ENCODE measurements around the gene CRLF2.
"Not testable (repeated sequence)": the region's sequence is repeated elsewhere in the genome, so short reads cannot be mapped to it uniquely, and the experiment has no call there.

The CRLF2 gene

DNA sequence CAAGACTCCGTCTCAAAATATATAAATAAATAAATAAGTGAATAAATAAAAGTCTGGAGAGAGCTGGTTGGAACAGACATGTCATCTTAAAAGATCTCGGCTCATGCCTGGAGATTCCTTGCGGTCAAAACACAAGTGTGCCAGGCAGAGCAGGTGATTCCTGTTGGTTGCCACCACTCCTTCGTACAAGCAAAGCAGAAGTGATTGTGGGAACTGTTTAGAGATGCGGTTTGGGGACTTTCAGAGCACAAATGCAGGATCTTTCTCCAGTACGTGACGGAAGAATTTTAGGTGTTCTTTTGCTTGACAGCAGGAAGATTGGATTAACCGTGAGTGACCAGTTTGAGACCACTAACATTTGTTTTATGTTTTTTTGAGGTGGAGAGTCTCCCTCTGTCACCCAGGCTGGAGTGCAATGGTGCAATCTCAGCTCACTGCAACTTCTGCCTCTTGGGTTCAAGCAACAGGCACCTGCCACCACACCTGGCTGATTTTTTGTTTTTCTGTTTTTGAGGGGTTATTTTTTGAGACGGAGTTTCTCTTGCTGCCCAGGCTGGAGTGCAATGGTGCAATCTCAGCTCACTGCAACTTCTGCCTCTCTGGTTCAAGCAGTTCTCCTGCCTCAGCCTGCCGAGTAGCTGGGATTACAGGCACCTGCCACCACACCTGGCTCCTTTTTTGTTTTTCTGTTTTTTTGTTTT is 2.8 kb upstream of the CRLF2 start:
- DNase-seq, result no peak

DNA sequence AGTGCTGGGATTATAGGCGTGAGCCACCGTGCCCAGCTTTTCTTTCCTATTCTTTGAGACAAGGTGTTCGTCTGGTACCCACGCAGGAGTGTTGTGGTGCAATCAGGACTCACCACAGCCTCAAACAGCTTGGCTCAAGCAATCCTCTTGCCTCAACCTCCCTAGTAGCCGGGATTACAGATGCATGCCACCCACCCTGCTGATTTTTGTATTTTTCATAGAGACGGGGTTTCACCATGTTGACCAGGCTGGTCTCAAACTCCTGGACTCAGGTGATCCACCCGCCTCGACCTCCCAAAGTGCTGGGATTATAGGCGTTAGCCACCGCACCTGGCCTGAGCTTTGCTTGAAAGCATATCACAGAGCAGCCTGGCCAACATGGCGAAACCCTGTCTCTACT is 1.5 kb upstream of the CRLF2 start:
- no peak for DNase-seq

GRCh38 chrX:1210844-1211243 is 1.6 kb downstream of the CRLF2 start:
- no peak for DNase-seq

GRCh38 chrX:1207496-1208025 is 4.9 kb downstream of the CRLF2 start:
- DNase-seq, result no peak

DNA sequence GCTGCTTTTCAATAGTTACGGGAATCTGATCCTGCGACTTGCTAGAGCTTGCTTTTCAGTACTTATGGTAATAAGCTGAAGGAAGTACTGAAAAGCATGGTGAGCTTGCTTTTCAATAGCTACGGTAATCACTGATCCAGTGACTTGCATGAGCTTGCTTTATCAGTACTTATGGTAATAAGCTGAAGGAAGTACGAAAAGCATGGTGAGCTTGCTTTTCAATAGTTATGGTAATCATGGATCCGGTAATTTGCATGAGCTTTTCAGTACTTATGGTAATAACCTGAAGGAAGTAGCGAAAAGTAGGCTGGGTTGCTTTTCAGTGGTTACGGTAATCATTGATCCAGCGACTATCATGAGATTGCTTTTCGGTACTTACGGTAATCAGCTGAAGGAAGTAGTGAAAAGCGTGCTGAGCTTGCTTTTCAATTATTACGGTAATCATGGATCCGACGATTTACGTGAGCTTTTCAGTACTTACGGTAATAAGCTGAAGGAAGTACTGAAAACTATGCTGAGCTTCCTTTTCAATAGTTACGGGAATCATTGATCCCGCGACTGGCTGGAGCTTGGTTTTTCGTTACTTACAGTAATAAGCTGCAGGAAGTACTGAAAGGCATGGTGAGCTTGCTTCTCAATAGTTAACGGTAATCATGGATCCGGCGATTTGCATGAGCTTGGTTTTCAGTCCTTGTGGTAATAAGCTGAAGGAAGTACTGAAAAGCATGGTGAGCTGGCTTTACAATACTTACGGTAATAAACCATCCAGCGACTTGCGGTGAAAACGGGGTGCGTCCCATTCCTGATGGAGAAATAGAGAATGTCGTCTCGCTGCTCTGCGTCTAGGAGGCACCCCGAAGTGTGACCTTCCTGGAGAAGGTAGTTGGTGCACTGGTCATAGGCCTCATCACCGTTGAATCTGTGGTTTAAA is 6.5 kb downstream of the CRLF2 start:
- DNase-seq, result no peak

DNA sequence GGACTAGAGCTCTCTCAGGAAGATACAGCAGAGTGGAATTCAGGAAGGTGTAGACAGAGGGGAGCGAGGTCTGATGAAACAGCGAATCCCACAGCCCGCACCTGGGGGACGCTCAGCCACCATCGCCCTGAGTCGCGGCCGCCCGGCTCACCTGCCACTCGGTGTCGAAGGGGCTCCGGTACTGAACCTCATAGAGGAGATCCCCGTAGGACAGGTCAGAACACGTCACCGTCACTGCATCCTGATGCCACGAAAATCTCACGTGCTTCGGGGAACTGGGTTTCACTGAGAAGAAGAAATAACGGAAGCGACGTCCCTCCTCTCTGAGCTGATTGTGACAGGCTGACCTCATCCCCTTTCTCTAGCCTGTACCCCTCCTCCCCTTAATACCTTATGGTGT is 10.2 kb downstream of the CRLF2 start:
- DNase-seq, result no peak

DNA sequence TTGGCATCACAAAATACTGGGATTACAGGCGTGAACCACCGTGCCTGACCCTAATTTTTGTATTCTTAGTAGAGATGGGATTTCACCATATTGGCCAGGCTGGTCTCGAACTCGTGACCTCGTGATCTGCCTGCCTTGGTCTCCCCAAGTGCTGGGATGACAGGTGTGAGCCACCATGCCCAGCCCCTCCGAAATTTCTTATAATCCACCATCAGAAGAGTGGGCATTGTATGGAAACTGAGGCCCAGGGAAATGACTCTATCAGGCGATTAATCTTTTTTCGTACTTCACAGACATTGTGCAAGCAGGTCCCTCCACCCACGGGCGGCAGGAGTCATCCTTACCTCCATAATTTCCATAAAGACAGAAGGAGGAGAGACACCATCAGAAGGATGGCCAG is 16.0 kb downstream of the CRLF2 start:
- DNase-seq, result no peak

DNA sequence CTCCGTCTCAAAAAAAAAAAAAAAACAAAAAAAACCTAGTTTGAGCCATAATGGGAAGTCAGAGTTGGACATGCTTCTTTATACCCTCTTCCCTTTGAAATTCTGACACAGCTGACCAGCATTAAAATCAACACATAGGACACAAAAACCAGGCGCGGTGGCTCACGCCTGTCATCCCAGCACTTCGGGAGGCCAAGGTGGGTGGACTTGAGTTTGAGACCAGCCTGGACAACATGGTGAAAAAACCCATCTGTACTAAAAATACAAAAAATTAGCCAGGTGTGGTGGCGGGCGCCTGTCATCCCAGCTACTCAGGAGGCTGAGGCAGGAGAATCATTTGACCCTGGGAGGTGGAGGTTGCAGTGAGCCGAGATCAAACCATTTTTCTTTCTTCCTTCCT is 20.3 kb downstream of the CRLF2 start:
- DNase-seq, result not testable (repeated sequence)

DNA sequence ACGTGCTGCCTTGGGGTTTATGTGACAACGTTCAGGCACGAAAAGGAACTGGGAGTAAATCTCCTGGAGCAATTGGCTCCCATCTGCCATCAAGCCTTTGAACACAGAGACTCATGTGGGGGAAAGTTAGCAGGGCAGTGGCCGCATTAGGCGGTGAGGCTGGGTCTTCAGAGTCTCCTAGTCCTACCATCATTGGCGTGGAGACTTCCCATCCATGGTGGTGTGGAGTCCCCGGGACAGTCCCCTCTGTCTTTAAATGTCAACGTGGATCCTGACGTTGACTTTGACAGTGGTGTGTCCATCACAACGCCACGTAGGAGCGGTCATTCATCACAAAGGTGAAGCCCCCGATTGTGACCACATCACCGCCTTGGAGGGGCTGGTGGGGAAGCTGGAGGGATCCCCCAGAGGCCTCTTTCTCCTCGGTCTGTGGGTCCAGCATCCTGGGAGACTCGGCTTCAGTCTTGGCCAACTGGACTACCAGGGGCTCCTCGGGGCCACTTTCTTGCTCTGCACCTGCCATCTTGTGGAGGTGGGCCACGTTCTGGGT is 21.8 kb downstream of the CRLF2 start:
- DNase-seq, result no peak

DNA sequence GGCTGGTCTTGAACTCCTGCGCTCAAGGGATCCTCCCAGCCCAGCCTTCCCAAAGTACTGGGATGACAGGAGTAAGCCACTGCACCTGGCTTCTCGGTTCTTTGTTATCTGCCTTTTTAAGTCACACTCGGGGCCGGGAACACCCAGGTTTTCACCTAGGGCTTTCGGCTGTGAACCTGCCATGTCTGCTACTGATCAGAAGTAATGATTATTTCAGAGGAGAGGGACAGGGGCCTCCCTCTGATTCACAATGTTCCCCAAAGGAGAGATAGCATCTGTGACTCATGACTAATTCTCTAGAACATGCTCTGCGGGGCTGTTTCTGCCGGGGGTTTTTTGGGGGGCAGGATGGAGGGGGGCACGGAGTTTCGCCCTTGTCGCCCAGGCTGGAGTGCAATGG is 26.9 kb downstream of the CRLF2 start:
- no peak for DNase-seq

DNA sequence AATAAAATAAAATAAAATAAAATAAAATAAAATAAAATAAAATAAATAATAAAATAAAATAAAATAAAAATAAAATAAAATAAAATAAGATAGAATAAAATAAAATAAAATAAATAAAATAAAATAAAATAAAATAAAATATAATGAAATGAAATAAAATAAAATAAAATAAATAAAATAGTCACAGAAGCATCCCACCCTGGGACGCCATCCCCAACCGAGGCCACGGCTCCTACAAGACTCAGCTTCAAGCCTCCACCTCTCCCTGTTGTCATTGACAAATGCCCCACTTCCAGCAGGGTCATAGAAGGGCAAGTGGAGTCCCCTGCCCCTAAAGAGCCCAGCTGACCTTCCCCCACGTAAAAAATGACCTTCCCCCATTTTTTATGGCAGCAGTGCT is 30.2 kb downstream of the CRLF2 start:
- no peak for DNase-seq

GRCh38 chrX:1181661-1182060 is 30.8 kb downstream of the CRLF2 start:
- not testable (repeated sequence) for DNase-seq

GRCh38 chrX:1181170-1181569 is 31.3 kb downstream of the CRLF2 start:
- DNase-seq, result no peak

DNA sequence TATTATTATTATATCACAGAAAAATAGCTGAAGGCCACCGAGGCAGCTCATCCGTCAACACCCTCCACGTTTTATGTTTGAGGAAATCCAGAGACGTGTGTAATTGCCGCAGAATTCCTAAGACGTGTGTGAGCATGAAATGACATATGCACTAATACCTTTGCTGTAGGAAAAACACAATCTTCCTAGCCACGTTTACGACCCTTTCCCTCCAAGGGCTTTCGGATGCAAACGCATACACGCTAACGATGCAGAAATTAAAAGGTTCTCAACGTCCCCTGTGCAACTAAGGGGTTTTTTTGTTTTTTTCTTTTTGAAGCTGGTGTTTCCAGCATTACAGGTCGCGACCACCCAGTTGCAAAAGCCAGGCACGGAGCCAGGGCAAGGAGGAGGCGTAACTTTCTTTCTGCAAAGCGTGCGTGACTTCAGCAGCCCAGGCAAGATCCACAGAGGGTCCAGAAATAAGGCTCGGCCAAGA is 33.8 kb downstream of the CRLF2 start:
- DNase-seq, result no peak

DNA sequence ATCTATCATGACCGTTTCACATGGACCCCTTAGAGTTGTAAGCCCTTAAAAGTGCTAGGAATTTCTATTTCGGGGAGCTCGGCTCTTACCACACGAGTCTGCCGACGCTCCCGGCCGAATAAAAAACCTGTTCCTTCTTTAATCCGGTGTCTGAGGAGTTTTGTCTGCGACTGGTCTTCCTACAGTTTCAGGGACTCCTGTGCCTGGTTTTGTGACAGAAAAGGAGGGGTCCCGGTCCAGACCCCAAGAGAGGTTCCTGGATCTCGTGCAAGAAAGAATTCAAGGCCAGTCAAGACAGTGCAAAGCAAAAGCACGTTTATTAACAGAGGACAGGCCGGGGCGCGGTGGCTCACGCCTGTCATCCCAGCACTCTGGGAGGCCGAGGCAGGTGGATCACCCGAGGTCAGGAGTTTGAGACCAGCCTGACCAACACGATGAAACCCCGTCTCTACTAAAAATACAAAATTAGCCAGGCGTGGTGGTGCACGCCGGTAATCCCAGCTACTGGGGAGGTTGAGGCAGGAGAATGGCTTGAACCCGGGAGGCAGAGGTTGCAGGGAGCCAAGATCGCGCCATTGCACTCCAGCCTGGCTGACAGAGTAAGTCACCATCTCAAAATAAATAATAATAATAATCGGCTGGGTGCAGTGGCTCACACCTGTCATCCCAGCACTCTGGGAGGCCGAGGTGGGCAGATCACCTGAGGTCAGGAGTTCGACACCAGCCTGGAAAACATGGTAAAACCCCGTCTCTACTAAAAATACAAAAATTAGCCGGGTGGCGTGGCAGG is 35.7 kb downstream of the CRLF2 start:
- not testable (repeated sequence) for DNase-seq

DNA sequence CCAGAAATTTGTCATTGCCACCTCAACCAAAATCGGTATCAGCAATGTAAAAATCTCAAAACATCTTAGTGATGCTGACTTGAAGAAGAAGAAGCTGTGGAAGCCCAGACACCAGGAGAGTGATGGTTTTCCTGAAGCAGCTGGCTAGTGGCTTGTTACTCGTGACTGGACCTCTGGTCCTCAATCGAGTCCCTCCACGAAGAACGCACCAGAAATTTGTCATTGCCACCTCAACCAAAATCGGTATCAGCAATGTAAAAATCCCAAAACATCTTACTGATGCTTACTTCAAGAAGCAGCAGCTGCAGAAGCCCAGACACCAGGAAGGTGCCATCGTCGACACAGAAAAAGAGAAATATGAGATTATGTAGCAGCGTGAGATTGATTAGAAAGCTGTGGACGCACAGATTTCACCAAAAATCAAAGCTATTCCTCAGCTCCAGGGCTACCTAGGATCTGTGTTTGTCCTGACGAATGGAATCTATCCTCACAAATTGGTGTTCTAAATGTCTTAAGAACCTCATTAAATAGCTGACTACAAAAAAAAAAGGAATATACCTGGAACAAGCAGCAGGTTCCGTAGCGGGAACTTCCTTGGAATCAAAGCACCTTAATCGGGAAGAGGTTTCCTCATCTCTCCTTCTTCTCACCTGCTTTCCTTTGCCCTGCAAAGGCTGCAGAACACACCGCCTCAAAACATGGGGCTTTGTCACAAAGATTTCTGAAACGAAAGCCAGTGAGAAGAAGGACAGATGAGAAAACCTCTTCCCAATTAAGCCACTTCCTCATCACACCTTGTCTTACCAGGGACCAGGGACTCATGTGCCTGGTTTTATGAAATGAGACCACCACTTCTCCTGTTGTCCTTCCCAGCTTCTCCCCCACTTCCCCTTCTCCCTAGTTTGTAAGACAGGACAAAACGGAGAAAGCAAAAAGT is 37.6 kb downstream of the CRLF2 start:
- DNase-seq, result not testable (repeated sequence)

- not testable (repeated sequence) for DNase-seq
Measured at GRCh38 chrX:1173435-1173834, 39.0 kb downstream of the CRLF2 start.

DNA sequence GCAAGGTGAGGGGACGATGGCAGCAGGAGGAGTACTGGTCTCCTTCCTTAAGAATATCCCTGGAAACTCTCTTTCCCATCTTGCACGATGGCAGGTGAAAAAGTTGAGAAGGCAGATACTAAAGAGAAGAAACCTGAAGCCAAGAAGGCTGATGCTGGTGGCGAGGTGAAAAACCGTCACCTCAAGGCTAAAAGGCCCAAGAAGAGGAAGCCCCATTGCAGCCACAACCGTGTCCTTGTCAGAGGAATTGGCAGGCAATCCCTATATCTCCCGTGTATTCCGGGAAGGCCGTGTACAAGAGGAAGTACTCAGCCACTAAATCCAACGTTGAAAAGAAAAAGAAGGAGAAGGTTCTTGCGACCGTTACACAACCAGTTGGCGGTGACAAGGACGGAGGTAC is 40.0 kb downstream of the CRLF2 start:
- no peak for DNase-seq

GRCh38 chrX:1171915-1172314 is 40.5 kb downstream of the CRLF2 start:
- DNase-seq, result not testable (repeated sequence)

GRCh38 chrX:1170243-1170642 is 42.2 kb downstream of the CRLF2 start:
- DNase-seq, result no peak
